LNCaP clone FGC (cell line): ENCODE data around the gene PPARD.
A peak's percentile ranks its signal among the peaks of the same experiment; 100 is the strongest.

Experiments used
- DNase-seq: peaks from one replicate; pipeline ENCODE4 v3.0.0-alpha.2; 2011; ENCODE audit warnings: low read depth
- H3K4me3 ChIP-seq: 2 replicates; pipeline ENCODE4 v1.5.1; 2011; ENCODE audit warnings: mild to moderate bottlenecking, low read depth, low read length, control low read depth
- CTCF ChIP-seq: IDR thresholded peaks from 2 replicates; pipeline ENCODE4 v1.5.1; 2012; ENCODE audit warnings: mild to moderate bottlenecking; ENCODE audit not compliant: control insufficient read depth, insufficient read depth; ENCODE audit errors: extremely low read depth

Gene PPARD

GRCh38 chr6:35358086-35358485 is 15.7 kb downstream of the PPARD start:
- no peak for DNase-seq
- TF ChIP-seq CTCF: no peak
- no peak overlapping the region for H3K4me3 ChIP-seq

- TF ChIP-seq CTCF: no peak
- DNase-seq: no peak
- H3K4me3 ChIP-seq: no peak overlapping the region
Observed at GRCh38 chr6:35359346-35359743, 17.0 kb downstream of the PPARD start.

GRCh38 chr6:35359744-35360348 is 17.5 kb downstream of the PPARD start:
- H3K4me3 ChIP-seq: no peak overlapping the region
- no peak for TF ChIP-seq CTCF
- DNase-seq: peak; percentile 82

GRCh38 chr6:35360349-35361138 is 18.2 kb downstream of the PPARD start:
- DNase-seq: peak; percentile 46
- H3K4me3 ChIP-seq: no peak overlapping the region
- TF ChIP-seq CTCF: no peak

GRCh38 chr6:35362200-35362599 is 19.8 kb downstream of the PPARD start:
- no peak for DNase-seq
- TF ChIP-seq CTCF: no peak
- no peak overlapping the region for H3K4me3 ChIP-seq

- DNase-seq: no peak
- H3K4me3 ChIP-seq: no peak overlapping the region
- TF ChIP-seq CTCF: no peak
Observed at GRCh38 chr6:35363293-35363750, 21.0 kb downstream of the PPARD start.
